Fibroblast of lung (primary cell): Measurements from ENCODE around the gene DNAI1. TPM values are rescaled to one million over a fixed set of nuclear protein-coding genes. Genes with fewer than 3 reads are reported as not detected.

Experiments
- DNase-seq, 2 donors: peaks; one replicate each; pipeline versions ENCODE4 v3.0.0 to v3.0.0-alpha.2; 2010; ENCODE audit warnings: low read depth in 2 of 2
- H2AFZ ChIP-seq: 2 replicates; pipeline ENCODE4 v1.5.1; 2012; ENCODE audit warnings: low read length, control low read depth, inconsistent platforms
- H3K27ac ChIP-seq: 2 replicates; pipeline ENCODE4 v1.5.1; 2011; ENCODE audit warnings: low read length, control low read depth; ENCODE audit not compliant: insufficient read depth
- H3K27me3 ChIP-seq: 2 replicates; pipeline ENCODE4 v1.5.1; 2011; ENCODE audit warnings: mild to moderate bottlenecking, low read length; ENCODE audit not compliant: control insufficient read depth, insufficient read depth
- H3K36me3 ChIP-seq: 2 replicates; pipeline ENCODE4 v1.5.1; 2011; ENCODE audit warnings: low read length; ENCODE audit not compliant: control insufficient read depth, insufficient read depth
- H3K4me1 ChIP-seq: 2 replicates; pipeline ENCODE4 v1.5.1; 2011; ENCODE audit warnings: low read length; ENCODE audit not compliant: control insufficient read depth, insufficient read depth; ENCODE audit errors: extremely low read depth
- H3K4me2 ChIP-seq: 2 replicates; pipeline ENCODE4 v1.5.1; 2011; ENCODE audit warnings: low read length, control low read depth; ENCODE audit not compliant: insufficient read depth; ENCODE audit errors: extremely low read depth
- H3K4me3 ChIP-seq, 4 experiments: fragments of 200-600 bp in 1 of 4; sonication (generic) in 1 of 4; replicated peaks in 1 of 4; 2 replicates each; pipeline ENCODE4 v1.5.1; 2011 to 2016; ENCODE audit warnings: low read length in 4 of 4, low read depth in 3 of 4, mild to moderate bottlenecking in 3 of 4, control low read depth in 2 of 4, inconsistent platforms in 1 of 4, mixed read lengths in 1 of 4; ENCODE audit not compliant: insufficient read depth in 1 of 4; ENCODE audit errors: control extremely low read depth in 1 of 4
- H3K79me2 ChIP-seq: 2 replicates; pipeline ENCODE4 v1.5.1; 2012; ENCODE audit warnings: mild to moderate bottlenecking, low read length, inconsistent platforms; ENCODE audit not compliant: control insufficient read depth, insufficient read depth
- H3K9ac ChIP-seq: 2 replicates; pipeline ENCODE4 v1.5.1; 2011; ENCODE audit warnings: mild to moderate bottlenecking, low read length, control low read depth; ENCODE audit not compliant: insufficient read depth
- H3K9me3 ChIP-seq: 2 replicates; pipeline ENCODE4 v1.5.1; 2012; ENCODE audit warnings: low read depth, low read length; ENCODE audit not compliant: control insufficient read depth, insufficient read depth
- H4K20me1 ChIP-seq: 2 replicates; pipeline ENCODE4 v1.5.1; 2011; ENCODE audit warnings: low read length; ENCODE audit not compliant: control insufficient read depth, insufficient read depth; ENCODE audit errors: extremely low read depth
- CTCF ChIP-seq, 2 donors: IDR thresholded peaks in 1 of 2; conservative IDR thresholded peaks in 1 of 2; 1 replicate in 1 of 2; 2 replicates in 1 of 2; pipeline ENCODE4 v1.5.1; 2011 to 2012; ENCODE audit warnings: low read length in 2 of 2, control low read depth in 1 of 2, inconsistent platforms in 1 of 2, low read depth in 1 of 2, mild to moderate bottlenecking in 1 of 2
- EZH2 ChIP-seq: IDR thresholded peaks from 2 replicates; pipeline ENCODE4 v1.5.1; 2012; ENCODE audit warnings: low read length, control low read depth, mild to moderate bottlenecking; ENCODE audit errors: missing control alignments
- polyA plus RNA-seq, 2 donors: library from polyadenylated mRNA; depleted of rRNA in 1 of 2; stranded (reverse) in 1 of 2; unstranded in 1 of 2; fragments of >200 nt; gene quantifications; 2 replicates each; pipeline ENCODE4 v1.2.1, GENCODE V29; 2011 to 2012; ENCODE audit warnings: missing spikeins in 1 of 2
- total RNA-seq: library from RNA; depleted of rRNA; stranded (reverse); fragments of >200 nt; gene quantifications from 2 replicates; pipeline ENCODE4 v1.2.1, GENCODE V29; 2014

Gene DNAI1
- total and polyA plus RNA-seq, 2 donors (not counting 1 experiment from before 2014, with no cell fraction given) = not detected

- peak; percentile 35 to 55 for DNase-seq
- Histone ChIP-seq H3K4me3 (no peak overlapping the region), H3K9me3 (no peaks in the 10 kb centered on the region), H3K79me2 (no peaks in the 10 kb centered on the region), H4K20me1 (no peaks in the 10 kb centered on the region), H3K27me3 (peaks cover 2% of the 10 kb centered on the region), H3K4me1 (no peaks in the 10 kb centered on the region), H3K9ac (no peak overlapping the region), H3K4me2 (no peak overlapping the region), H3K36me3 (no peaks in the 10 kb centered on the region), H3K27ac (no peak overlapping the region), H2AFZ (no peak overlapping the region)
- no peak for TF ChIP-seq EZH2
- TF ChIP-seq CTCF (conservative IDR thresholded peaks at IDR 0.05 in 1 of 2, IDR thresholded peaks at IDR 0.05 in 1 of 2; ENCODE audit: low read depth in 1 of 2, low read length in 2 of 2) = peak; percentile 81 to 85
Measured at GRCh38 chr9:34547960-34548611, 89.5 kb downstream of the DNAI1 start.

- DNase-seq = no peak
- peaks cover 2% of the 10 kb centered on the region for H3K27me3 ChIP-seq
- H3K4me3 ChIP-seq = no peak overlapping the region
- no peak overlapping the region for H3K27ac ChIP-seq
- H3K36me3 ChIP-seq = no peaks in the 10 kb centered on the region
- H3K9ac ChIP-seq = no peak overlapping the region
- H3K79me2 ChIP-seq = no peaks in the 10 kb centered on the region
- no peaks in the 10 kb centered on the region for H3K4me1 ChIP-seq
- no peak overlapping the region for H3K4me2 ChIP-seq
- H3K9me3 ChIP-seq = no peaks in the 10 kb centered on the region
- H4K20me1 ChIP-seq = no peaks in the 10 kb centered on the region
- no peak for TF ChIP-seq CTCF (conservative IDR thresholded peaks at IDR 0.05 in 1 of 2, IDR thresholded peaks at IDR 0.05 in 1 of 2; ENCODE audit: low read depth in 1 of 2, low read length in 2 of 2)
- no peak for TF ChIP-seq EZH2
- no peak overlapping the region for H2AFZ ChIP-seq
Measured at GRCh38 chr9:34549407-34549732, 90.8 kb downstream of the DNAI1 start.

- no peaks in the 10 kb centered on the region for H3K79me2 ChIP-seq
- peaks cover 2% of the 10 kb centered on the region for H3K27me3 ChIP-seq
- H3K9ac ChIP-seq = no peak overlapping the region
- TF ChIP-seq EZH2 = no peak
- no peak for TF ChIP-seq CTCF (conservative IDR thresholded peaks at IDR 0.05 in 1 of 2, IDR thresholded peaks at IDR 0.05 in 1 of 2; ENCODE audit: low read depth in 1 of 2, low read length in 2 of 2)
- no peak for DNase-seq
- H3K9me3 ChIP-seq = no peaks in the 10 kb centered on the region
- H3K27ac ChIP-seq = no peak overlapping the region
- no peaks in the 10 kb centered on the region for H3K4me1 ChIP-seq
- H2AFZ ChIP-seq = no peak overlapping the region
- H3K4me3 ChIP-seq = no peak overlapping the region
- H4K20me1 ChIP-seq = no peaks in the 10 kb centered on the region
- no peak overlapping the region for H3K4me2 ChIP-seq
- no peaks in the 10 kb centered on the region for H3K36me3 ChIP-seq
Measured at GRCh38 chr9:34550016-34550680, 91.5 kb downstream of the DNAI1 start.
